Body of pancreas (tissue), 4 donors: Measurements from ENCODE around the gene ADARB1. TPM values are rescaled to one million over a fixed set of nuclear protein-coding genes. Genes with fewer than 3 reads are reported as not detected.

Experiments used
- ATAC-seq: fragments of 150-250 bp; one replicate; pipeline ENCODE4 v1.9.1; 2016
- DNase-seq, 4 donors: peaks; one replicate each; pipeline ENCODE4 v3.0.0-alpha.2; 2019
- H3K27ac ChIP-seq, 4 donors: fragments of 200-600 bp; sonication (generic); 1 replicate in 3 of 4; 2 replicates in 1 of 4; pipeline versions ENCODE4 v1.5.1 to v1.6.1; 2016 to 2019; ENCODE audit warnings: mild to moderate bottlenecking in 1 of 4, mixed read lengths in 1 of 4, moderate library complexity in 1 of 4
- H3K27me3 ChIP-seq, 2 donors: fragments of 200-600 bp; sonication (generic); one replicate each; pipeline ENCODE4 v1.6.0; 2016; ENCODE audit warnings: mild to moderate bottlenecking in 1 of 2
- H3K36me3 ChIP-seq, 2 donors: fragments of 200-600 bp; sonication (generic); replicated peaks in 1 of 2; 2 replicates each; pipeline ENCODE4 v1.5.1; 2016; ENCODE audit warnings: low read depth in 2 of 2; ENCODE audit not compliant: insufficient read depth in 1 of 2
- H3K4me1 ChIP-seq: fragments of 200-600 bp; sonication (generic); one replicate; pipeline ENCODE4 v1.6.0; 2016
- H3K4me3 ChIP-seq, 2 donors: fragments of 200-600 bp; sonication (generic); 1 replicate in 1 of 2; 2 replicates in 1 of 2; pipeline ENCODE4 v1.5.1; 2016 to 2019
- H3K9me3 ChIP-seq, 3 donors: fragments of 200-600 bp; sonication (generic); 1 replicate in 2 of 3; 2 replicates in 1 of 3; pipeline ENCODE4 v1.5.1; 2016
- CTCF ChIP-seq, 7 experiments: fragments of 450-650 bp in 4 of 7; fragments of 200-600 bp in 3 of 7; sonication (generic) in 3 of 7; IDR thresholded peaks; one replicate each; pipeline ENCODE4 v1.5.1; 2016 to 2019; ENCODE audit warnings: antibody characterized with exemption in 7 of 7
- POLR2A ChIP-seq, 3 donors: fragments of 450-650 bp; IDR thresholded peaks; one replicate each; pipeline ENCODE4 v1.6.1; 2016; ENCODE audit warnings: antibody characterized with exemption in 3 of 3, mild to moderate bottlenecking in 2 of 3
- WGBS, 2 donors: methylation state at CpG; one replicate each; pipeline ENCODE4 v1.1.5; 2017; 5-methylcytosine and 5-hydroxymethylcytosine counted together
- intact Hi-C: fragments of 100-400 bp; cut with DNase I; formaldehyde crosslinking; loops from one replicate; pipeline ENCODE4 v1.15.1; 2023
- total RNA-seq, 2 donors: library from RNA; depleted of rRNA; stranded (reverse); fragments of >200 nt; gene quantifications; one replicate each; pipeline ENCODE4 v1.1.0, GENCODE V29; 2016

Gene ADARB1
- total RNA-seq, 2 donors from 2014 or later: 11.4 to 11.5 TPM

- WGBS, 2 donors: 79% methylated on average over 10 of the region's 10 CpGs
- no peaks in the 10 kb centered on the region for H3K9me3 ChIP-seq
- intact Hi-C loops: no loop called here
- H3K27ac ChIP-seq: no peak overlapping the region
- no peaks in the 10 kb centered on the region for H3K27me3 ChIP-seq
- DNase-seq: no peak
- H3K4me3 ChIP-seq: no peak overlapping the region
- H3K4me1 ChIP-seq: no peaks in the 10 kb centered on the region
- ATAC-seq: no peak
- no peaks in the 10 kb centered on the region for H3K36me3 ChIP-seq
- TF ChIP-seq CTCF (IDR thresholded peaks at IDR 0.05): no peak
- no peak for TF ChIP-seq POLR2A (IDR thresholded peaks at IDR 0.05)
Observed at GRCh38 chr21:45087022-45087823, 12.8 kb downstream of the ADARB1 start.

GRCh38 chr21:45088116-45088515 lies 13.7 kb downstream of the ADARB1 start:
- ATAC-seq (no peak), DNase-seq (no peak)
- TF ChIP-seq POLR2A (IDR thresholded peaks at IDR 0.05): no peak
- TF ChIP-seq CTCF (IDR thresholded peaks at IDR 0.05): no peak
- H3K4me3 ChIP-seq: no peak overlapping the region
- WGBS, 2 donors: 91% methylated on average over 4 of the region's 4 CpGs
- no peaks in the 10 kb centered on the region for H3K9me3 ChIP-seq
- H3K36me3 ChIP-seq: no peaks in the 10 kb centered on the region
- no peak overlapping the region for H3K27ac ChIP-seq
- H3K27me3 ChIP-seq: no peaks in the 10 kb centered on the region
- peaks cover 2% of the 10 kb centered on the region for H3K4me1 ChIP-seq
- intact Hi-C loops: no loop called here

- WGBS, 2 donors: 92 to 98% methylated on average over 8 of the region's 8 CpGs
- intact Hi-C loops: no loop called here
- no peaks in the 10 kb centered on the region for H3K9me3 ChIP-seq
- H3K4me1 ChIP-seq: peaks cover 6% of the 10 kb centered on the region
- no peak overlapping the region for H3K27ac ChIP-seq
- H3K27me3 ChIP-seq: no peaks in the 10 kb centered on the region
- no peaks in the 10 kb centered on the region for H3K36me3 ChIP-seq
- TF ChIP-seq CTCF (IDR thresholded peaks at IDR 0.05): no peak
- TF ChIP-seq POLR2A (IDR thresholded peaks at IDR 0.05): no peak
- no peak for DNase-seq
- ATAC-seq: no peak
- no peak overlapping the region for H3K4me3 ChIP-seq
Observed at GRCh38 chr21:45088729-45089128, 14.3 kb downstream of the ADARB1 start.

- H3K27me3 ChIP-seq: no peaks in the 10 kb centered on the region
- H3K4me3 ChIP-seq: no peak overlapping the region
- intact Hi-C loops: no loop called here
- DNase-seq (no peak), ATAC-seq (no peak)
- no peaks in the 10 kb centered on the region for H3K9me3 ChIP-seq
- WGBS, 2 donors: 66 to 69% methylated on average over 4 of the region's 4 CpGs
- H3K36me3 ChIP-seq: no peaks in the 10 kb centered on the region
- no peak overlapping the region for H3K27ac ChIP-seq
- peaks cover 6% of the 10 kb centered on the region for H3K4me1 ChIP-seq
- TF ChIP-seq CTCF (IDR thresholded peaks at IDR 0.05) (no peak), POLR2A (IDR thresholded peaks at IDR 0.05) (no peak)
Observed at GRCh38 chr21:45089964-45090363, 15.6 kb downstream of the ADARB1 start.

GRCh38 chr21:45090966-45091365 lies 16.6 kb downstream of the ADARB1 start:
- no peaks in the 10 kb centered on the region for H3K27me3 ChIP-seq
- no peaks in the 10 kb centered on the region for H3K9me3 ChIP-seq
- ATAC-seq: no peak
- WGBS, 2 donors: 68 to 80% methylated on average over 4 of the region's 4 CpGs
- no peaks in the 10 kb centered on the region for H3K36me3 ChIP-seq
- no peak overlapping the region for H3K27ac ChIP-seq
- H3K4me3 ChIP-seq: no peak overlapping the region
- TF ChIP-seq CTCF (IDR thresholded peaks at IDR 0.05) (no peak), POLR2A (IDR thresholded peaks at IDR 0.05) (no peak)
- intact Hi-C loops: no loop called here
- peaks cover 6% of the 10 kb centered on the region for H3K4me1 ChIP-seq
- no peak for DNase-seq
